SK-N-SH treated with all-trans-retinoic acid at 6 μM for 48 hours (cell line): ENCODE results near the gene GRID1.

ENCODE experiments used
- ATAC-seq: fragments of 200-7000 bp; cut with Tn5 transposase; 3 replicates; pipeline ENCODE4 v1.9.1; 2020; ENCODE audit warnings: mild to moderate bottlenecking, moderate library complexity
- BACH2 ChIP-seq: fragments of 250-450 bp; sonication (Bioruptor Pico); IDR thresholded peaks from 2 replicates; pipeline ENCODE4 v1.9.0; 2021; ENCODE audit warnings: mild to moderate bottlenecking, borderline replicate concordance
- CSDC2 ChIP-seq: fragments of 250-450 bp; sonication (Bioruptor Pico); IDR thresholded peaks from 2 replicates; pipeline ENCODE4 v1.5.0; 2020; ENCODE audit warnings: mild to moderate bottlenecking, moderate library complexity
- ISL1 ChIP-seq: fragments of 250-450 bp; sonication (Bioruptor Pico); IDR thresholded peaks from 2 replicates; pipeline ENCODE4 v2.1.2; 2022; ENCODE audit warnings: mild to moderate bottlenecking, moderate library complexity
- OSR1 ChIP-seq: fragments of 250-450 bp; sonication (Bioruptor Pico); IDR thresholded peaks from 2 replicates; pipeline ENCODE4 v1.8.0; 2022; ENCODE audit warnings: moderate library complexity, mild to moderate bottlenecking, inconsistent platforms
- PATZ1 ChIP-seq: fragments of 250-450 bp; sonication (Bioruptor Pico); IDR thresholded peaks from 2 replicates; pipeline ENCODE4 v1.8.0; 2020; ENCODE audit warnings: mild to moderate bottlenecking, moderate library complexity, borderline replicate concordance
- PPARA ChIP-seq: fragments of 250-450 bp; sonication (Bioruptor Pico); IDR thresholded peaks from 2 replicates; pipeline ENCODE4 v1.5.0; 2020; ENCODE audit warnings: mild to moderate bottlenecking, borderline replicate concordance
- RARB ChIP-seq: fragments of 250-450 bp; sonication (Bioruptor Pico); IDR thresholded peaks from 2 replicates; pipeline ENCODE4 v1.8.0; 2021; ENCODE audit warnings: mild to moderate bottlenecking, moderate library complexity
- SNAI2 ChIP-seq: fragments of 250-450 bp; sonication (Bioruptor Pico); IDR thresholded peaks from 2 replicates; pipeline ENCODE4 v1.5.0; 2020; ENCODE audit warnings: mild to moderate bottlenecking, moderate library complexity
- TCF4 ChIP-seq: fragments of 250-450 bp; sonication (Bioruptor Pico); IDR thresholded peaks from 2 replicates; pipeline ENCODE4 v1.8.0; 2021; ENCODE audit warnings: mild to moderate bottlenecking, moderate library complexity, borderline replicate concordance
- ZC3H10 ChIP-seq: fragments of 250-450 bp; sonication (Bioruptor Pico); IDR thresholded peaks from 2 replicates; pipeline ENCODE4 v1.5.1; 2021; ENCODE audit warnings: mild to moderate bottlenecking, moderate library complexity
- ZNF565 ChIP-seq: fragments of 450-650 bp; formaldehyde crosslinking; conservative IDR thresholded peaks from 2 replicates; pipeline ENCODE4 v1.5.0; 2020; ENCODE audit warnings: low read depth, mild to moderate bottlenecking, moderate library complexity
- ZNF70 ChIP-seq: fragments of 450-650 bp; formaldehyde crosslinking; IDR thresholded peaks from 2 replicates; pipeline ENCODE4 v1.5.0; 2020; ENCODE audit warnings: mild to moderate bottlenecking, moderate library complexity
- ZNF8 ChIP-seq: fragments of 450-650 bp; formaldehyde crosslinking; IDR thresholded peaks from 2 replicates; pipeline ENCODE4 v1.5.0; 2020; ENCODE audit warnings: mild to moderate bottlenecking, moderate library complexity
- TF ChIP-seq, protein P1 (sequence below): fragments of 250-450 bp; sonication (Bioruptor Pico); IDR thresholded peaks from 2 replicates; pipeline ENCODE4 v1.5.1; 2021; ENCODE audit warnings: mild to moderate bottlenecking, moderate library complexity
- TF ChIP-seq, protein P2 (sequence below): fragments of 250-450 bp; sonication (Bioruptor Pico); IDR thresholded peaks from 2 replicates; pipeline ENCODE4 v1.5.1; 2020; ENCODE audit warnings: low read depth, mild to moderate bottlenecking, moderate library complexity

GRID1 gene

DNA sequence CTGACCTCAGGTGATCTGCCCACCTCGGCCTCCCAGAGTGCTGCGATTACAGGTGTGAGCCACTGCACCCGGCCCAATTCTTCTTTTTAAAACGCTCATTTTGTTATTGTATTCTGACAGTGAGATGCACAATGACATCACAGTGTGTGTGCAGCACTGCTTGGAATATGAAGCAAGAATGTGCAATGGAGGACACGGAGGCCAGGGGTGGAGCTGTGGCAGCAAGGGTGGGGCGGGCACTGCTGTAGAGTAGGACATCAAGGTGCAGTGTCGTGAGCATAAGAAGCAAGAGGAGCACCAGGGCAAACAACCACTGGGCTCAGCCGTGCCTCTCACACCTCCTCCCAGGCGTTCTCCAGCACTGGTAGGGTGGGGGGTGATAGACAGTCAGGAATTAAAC is 26.8 kb upstream of the GRID1 start (continued):
- TF ChIP-seq, protein P1, sequence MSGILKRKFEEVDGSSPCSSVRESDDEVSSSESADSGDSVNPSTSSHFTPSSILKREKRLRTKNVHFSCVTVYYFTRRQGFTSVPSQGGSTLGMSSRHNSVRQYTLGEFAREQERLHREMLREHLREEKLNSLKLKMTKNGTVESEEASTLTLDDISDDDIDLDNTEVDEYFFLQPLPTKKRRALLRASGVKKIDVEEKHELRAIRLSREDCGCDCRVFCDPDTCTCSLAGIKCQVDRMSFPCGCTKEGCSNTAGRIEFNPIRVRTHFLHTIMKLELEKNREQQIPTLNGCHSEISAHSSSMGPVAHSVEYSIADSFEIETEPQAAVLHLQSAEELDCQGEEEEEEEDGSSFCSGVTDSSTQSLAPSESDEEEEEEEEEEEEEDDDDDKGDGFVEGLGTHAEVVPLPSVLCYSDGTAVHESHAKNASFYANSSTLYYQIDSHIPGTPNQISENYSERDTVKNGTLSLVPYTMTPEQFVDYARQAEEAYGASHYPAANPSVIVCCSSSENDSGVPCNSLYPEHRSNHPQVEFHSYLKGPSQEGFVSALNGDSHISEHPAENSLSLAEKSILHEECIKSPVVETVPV (CRISPR knock-in tag): no peak
- TF ChIP-seq CSDC2 (CRISPR knock-in tag) (no peak), OSR1 (CRISPR knock-in tag) (no peak), PATZ1 (CRISPR knock-in tag) (no peak)

GRCh38 chr10:86392723-86393094 is 26.1 kb upstream of the GRID1 start:
- no peak for TF ChIP-seq ZNF8 (CRISPR knock-in tag)
- TF ChIP-seq PPARA (CRISPR knock-in tag): no peak
- no peak for TF ChIP-seq RARB (CRISPR knock-in tag)
- no peak for ATAC-seq

DNA sequence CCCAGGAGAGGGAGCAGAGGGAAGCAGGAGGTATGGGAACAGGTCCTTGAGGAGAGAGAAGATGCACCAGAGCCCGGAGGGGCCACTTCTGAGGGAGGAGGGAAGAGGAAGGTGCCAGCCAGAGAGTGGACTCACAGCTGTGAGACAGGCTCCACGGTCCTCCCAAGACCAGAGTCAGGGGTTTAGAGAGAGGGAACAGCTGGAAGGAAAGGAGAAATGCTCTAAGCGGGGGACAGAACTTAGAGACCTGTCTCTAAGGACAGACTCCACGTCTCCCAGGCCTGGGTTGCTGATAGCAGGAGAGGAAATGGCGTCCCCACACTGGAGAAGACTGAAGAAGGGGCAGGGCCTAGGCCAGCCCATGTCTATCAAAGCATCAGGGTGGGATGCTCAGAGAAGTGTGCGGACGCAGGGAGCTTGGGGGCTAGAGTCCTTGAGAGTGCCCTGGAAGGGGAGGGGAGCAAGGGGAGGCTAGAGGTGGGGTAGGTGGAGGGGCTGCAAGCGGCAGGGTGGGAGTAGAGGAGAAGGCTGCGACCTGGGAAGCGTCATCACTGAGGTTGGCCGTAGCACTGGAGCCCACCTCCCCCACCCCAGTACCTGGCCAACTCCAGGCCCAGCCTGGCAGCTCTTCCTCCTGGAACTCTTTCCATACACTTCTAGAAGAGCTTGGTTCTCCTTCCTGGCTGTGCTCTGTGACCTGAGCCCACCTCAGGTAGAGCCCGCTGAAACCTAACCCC is 25.6 kb upstream of the GRID1 start:
- no peak for TF ChIP-seq SNAI2 (CRISPR knock-in tag)
- no peak for TF ChIP-seq TCF4
- no peak for TF ChIP-seq CSDC2 (CRISPR knock-in tag)
- no peak for TF ChIP-seq BACH2 (CRISPR knock-in tag)
- no peak for TF ChIP-seq PATZ1 (CRISPR knock-in tag)
- no peak for ATAC-seq

- no peak for TF ChIP-seq TCF4
- TF ChIP-seq OSR1 (CRISPR knock-in tag): no peak
- TF ChIP-seq, protein P2, sequence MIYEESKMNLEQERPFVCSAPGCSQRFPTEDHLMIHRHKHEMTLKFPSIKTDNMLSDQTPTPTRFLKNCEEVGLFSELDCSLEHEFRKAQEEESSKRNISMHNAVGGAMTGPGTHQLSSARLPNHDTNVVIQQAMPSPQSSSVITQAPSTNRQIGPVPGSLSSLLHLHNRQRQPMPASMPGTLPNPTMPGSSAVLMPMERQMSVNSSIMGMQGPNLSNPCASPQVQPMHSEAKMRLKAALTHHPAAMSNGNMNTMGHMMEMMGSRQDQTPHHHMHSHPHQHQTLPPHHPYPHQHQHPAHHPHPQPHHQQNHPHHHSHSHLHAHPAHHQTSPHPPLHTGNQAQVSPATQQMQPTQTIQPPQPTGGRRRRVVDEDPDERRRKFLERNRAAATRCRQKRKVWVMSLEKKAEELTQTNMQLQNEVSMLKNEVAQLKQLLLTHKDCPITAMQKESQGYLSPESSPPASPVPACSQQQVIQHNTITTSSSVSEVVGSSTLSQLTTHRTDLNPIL (CRISPR knock-in tag): no peak
Observed at GRCh38 chr10:86391236-86391840, 24.7 kb upstream of the GRID1 start.

DNA sequence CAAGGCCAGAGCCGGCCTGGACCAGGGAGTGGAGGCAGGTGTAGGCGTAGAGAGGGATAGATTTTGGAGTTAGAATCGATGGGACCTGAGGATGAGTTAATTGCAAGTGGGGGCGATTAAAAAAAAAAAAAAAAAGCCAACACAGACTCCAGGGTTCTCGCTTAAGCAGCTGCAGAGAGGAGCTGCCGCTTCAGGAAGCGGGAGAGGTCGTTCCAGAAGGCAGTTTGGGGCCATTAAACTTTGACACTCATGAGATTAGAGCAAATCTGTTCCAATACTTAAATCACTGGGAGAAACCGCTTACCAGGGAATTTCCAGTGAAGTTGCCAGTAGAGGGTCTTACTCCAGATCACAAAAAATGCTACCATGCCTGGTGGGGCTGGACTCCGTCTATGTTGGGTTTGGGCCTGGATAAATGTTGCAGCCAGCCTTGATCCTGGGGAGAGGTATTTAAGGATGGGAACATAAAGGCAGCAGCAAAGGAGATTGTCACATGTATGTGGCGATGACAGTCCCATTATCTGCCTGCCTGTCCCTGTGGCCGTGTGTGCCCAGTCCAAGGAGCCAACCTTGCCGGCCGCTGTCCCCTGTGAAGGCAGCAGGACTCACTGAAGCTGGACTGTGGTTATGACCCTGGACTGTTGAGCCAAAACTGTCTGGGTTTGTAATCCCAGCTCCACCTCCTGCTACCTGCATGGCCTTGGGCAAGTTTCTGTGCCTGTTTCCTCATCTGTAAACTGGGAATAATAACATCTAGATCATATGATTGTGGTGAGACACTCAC is 23.9 kb upstream of the GRID1 start:
- TF ChIP-seq ZNF8 (CRISPR knock-in tag) (no peak), ISL1 (CRISPR knock-in tag) (no peak), SNAI2 (CRISPR knock-in tag) (no peak), ZNF70 (CRISPR knock-in tag) (no peak), TCF4 (no peak), ZC3H10 (CRISPR knock-in tag) (no peak), PATZ1 (CRISPR knock-in tag) (no peak), ZNF565 (CRISPR knock-in tag) (no peak)
- TF ChIP-seq, protein P2 (CRISPR knock-in tag): no peak
- TF ChIP-seq, protein P1 (CRISPR knock-in tag): no peak
- TF ChIP-seq, all 23 proteins: peak for 0
- ATAC-seq: no peak

More at GRCh38 chr10:86391236-86391840, 24.7 kb upstream of the GRID1 start:
- ATAC-seq: no peak
